Measurements from ENCODE around the gene FRMD5.

Gene FRMD5

DNA sequence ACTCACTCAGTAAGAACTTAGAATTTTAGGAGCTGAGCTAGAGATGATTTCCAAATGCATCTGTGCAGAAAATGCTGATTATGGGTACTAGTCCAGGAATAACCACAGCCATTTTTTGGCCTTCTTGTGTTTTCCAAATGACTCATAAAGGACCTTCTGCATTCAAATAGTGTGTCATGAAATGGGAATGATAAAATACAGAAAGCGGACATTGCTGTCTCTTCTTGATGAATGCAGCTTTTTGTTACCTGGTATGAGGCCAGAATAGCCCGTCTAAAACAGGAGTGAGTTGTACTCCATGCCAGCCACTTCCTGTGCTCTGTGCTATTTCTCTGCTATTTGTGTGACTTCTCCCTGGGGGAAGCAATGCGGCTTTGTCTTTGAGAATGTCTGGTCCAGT, 20.5 kb upstream of the FRMD5 start:
- H3K4me2 ChIP-seq = no peak overlapping the region
- no peak overlapping the region for H3K4me3 ChIP-seq (IDR thresholded peaks at IDR 0.05; ENCODE audit: insufficient read depth, low read depth, low read length)
- H3K27ac ChIP-seq = no peak overlapping the region
- no peaks in the 10 kb centered on the region for H3K27me3 ChIP-seq (ENCODE audit: insufficient read depth, low read depth)
- no peaks in the 10 kb centered on the region for H3K79me2 ChIP-seq (ENCODE audit: insufficient read depth, low read depth)
- no peaks in the 10 kb centered on the region for H4K20me1 ChIP-seq (ENCODE audit: insufficient read depth)
- H3K36me3 ChIP-seq (ENCODE audit: insufficient read depth) = no peaks in the 10 kb centered on the region
- no peak overlapping the region for H3K9ac ChIP-seq
- H3K4me1 ChIP-seq (ENCODE audit: low read depth, poor library complexity, severe bottlenecking) = no peaks in the 10 kb centered on the region
- TF ChIP-seq, protein P1, sequence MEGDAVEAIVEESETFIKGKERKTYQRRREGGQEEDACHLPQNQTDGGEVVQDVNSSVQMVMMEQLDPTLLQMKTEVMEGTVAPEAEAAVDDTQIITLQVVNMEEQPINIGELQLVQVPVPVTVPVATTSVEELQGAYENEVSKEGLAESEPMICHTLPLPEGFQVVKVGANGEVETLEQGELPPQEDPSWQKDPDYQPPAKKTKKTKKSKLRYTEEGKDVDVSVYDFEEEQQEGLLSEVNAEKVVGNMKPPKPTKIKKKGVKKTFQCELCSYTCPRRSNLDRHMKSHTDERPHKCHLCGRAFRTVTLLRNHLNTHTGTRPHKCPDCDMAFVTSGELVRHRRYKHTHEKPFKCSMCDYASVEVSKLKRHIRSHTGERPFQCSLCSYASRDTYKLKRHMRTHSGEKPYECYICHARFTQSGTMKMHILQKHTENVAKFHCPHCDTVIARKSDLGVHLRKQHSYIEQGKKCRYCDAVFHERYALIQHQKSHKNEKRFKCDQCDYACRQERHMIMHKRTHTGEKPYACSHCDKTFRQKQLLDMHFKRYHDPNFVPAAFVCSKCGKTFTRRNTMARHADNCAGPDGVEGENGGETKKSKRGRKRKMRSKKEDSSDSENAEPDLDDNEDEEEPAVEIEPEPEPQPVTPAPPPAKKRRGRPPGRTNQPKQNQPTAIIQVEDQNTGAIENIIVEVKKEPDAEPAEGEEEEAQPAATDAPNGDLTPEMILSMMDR (conservative IDR thresholded peaks at IDR 0.05; ENCODE audit: low read depth, low read length) = no peak
- H2AFZ ChIP-seq (ENCODE audit: low read depth) = no peak overlapping the region

DNA sequence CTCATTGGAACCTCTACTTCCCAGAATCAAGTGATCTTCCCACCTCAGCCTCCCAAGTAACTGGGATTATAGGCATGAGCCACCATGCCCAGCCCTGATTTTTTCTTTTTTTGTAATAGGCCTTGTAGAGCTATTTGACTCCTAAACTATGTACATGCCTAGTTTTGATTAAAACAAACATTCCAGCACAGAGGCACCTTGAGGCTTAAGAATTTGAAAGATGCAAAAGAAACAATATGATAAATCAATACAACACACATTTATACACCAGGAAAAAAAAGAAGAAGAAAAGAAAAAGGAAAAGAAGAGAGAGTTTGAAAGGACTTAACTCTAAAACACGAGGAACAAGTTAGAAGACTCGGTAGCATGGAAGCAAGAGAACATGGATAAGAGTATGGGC, 13.9 kb upstream of the FRMD5 start:
- TF ChIP-seq, protein P1 (conservative IDR thresholded peaks at IDR 0.05; ENCODE audit: low read depth, low read length) = no peak
- Histone ChIP-seq H3K4me1 (ENCODE audit: low read depth, poor library complexity, severe bottlenecking) (no peaks in the 10 kb centered on the region), H4K20me1 (ENCODE audit: insufficient read depth) (no peaks in the 10 kb centered on the region), H3K79me2 (ENCODE audit: insufficient read depth, low read depth) (no peaks in the 10 kb centered on the region), H2AFZ (ENCODE audit: low read depth) (no peak overlapping the region), H3K27me3 (ENCODE audit: insufficient read depth, low read depth) (no peaks in the 10 kb centered on the region), H3K4me2 (no peak overlapping the region), H3K9ac (no peak overlapping the region), H3K4me3 (IDR thresholded peaks at IDR 0.05; ENCODE audit: insufficient read depth, low read depth, low read length) (no peak overlapping the region), H3K27ac (no peak overlapping the region), H3K36me3 (ENCODE audit: insufficient read depth) (no peaks in the 10 kb centered on the region)

DNA sequence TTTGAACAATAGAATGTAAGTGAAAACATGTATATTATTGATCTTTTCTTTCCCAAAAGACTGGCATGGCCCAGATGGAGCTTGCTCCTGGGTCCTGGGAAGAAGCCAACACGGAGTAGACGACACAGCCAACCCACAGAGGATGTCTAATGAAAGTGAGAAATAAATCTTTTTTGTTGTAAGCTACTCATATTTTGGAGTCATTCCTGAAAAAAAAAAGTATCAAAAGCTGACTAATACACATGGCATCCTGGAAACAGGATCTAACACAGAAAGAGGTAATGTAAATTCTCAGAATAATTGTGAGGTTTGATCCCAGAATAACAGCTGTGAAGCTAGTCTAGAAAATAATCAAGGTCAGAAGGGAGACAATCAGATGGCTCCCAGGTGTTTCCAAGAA, 12.6 kb upstream of the FRMD5 start:
- Histone ChIP-seq H3K4me2 (no peak overlapping the region), H3K4me3 (IDR thresholded peaks at IDR 0.05; ENCODE audit: insufficient read depth, low read depth, low read length) (no peak overlapping the region), H3K36me3 (ENCODE audit: insufficient read depth) (no peaks in the 10 kb centered on the region), H4K20me1 (ENCODE audit: insufficient read depth) (no peaks in the 10 kb centered on the region), H3K27ac (no peak overlapping the region), H3K27me3 (ENCODE audit: insufficient read depth, low read depth) (no peaks in the 10 kb centered on the region), H3K4me1 (ENCODE audit: low read depth, poor library complexity, severe bottlenecking) (no peaks in the 10 kb centered on the region), H3K9ac (no peak overlapping the region), H3K79me2 (ENCODE audit: insufficient read depth, low read depth) (no peaks in the 10 kb centered on the region), H2AFZ (ENCODE audit: low read depth) (no peak overlapping the region)
- TF ChIP-seq, protein P1 (conservative IDR thresholded peaks at IDR 0.05; ENCODE audit: low read depth, low read length) = no peak

DNA sequence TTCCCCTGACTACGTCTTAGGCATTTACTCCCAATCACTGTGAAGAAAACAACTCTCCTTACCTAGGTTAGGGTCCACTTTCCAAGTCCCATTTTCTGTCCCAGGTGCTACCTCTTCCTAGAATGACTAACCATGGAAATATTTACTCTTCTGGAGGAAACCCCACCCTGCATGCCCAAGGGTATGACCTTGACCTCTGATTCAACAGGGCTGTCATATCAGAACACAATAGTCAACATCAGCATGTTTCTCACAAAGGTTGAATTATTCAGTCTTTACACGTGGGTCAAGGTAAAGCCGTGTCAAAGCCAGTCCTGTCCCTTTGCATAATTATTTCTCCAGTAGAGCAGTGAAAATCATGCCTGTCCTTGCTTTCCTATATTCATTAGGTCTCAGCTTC, 4.3 kb upstream of the FRMD5 start:
- Histone ChIP-seq H3K4me2 (no peak overlapping the region), H3K79me2 (ENCODE audit: insufficient read depth, low read depth) (no peaks in the 10 kb centered on the region), H2AFZ (ENCODE audit: low read depth) (no peak overlapping the region), H3K9ac (no peak overlapping the region), H3K4me3 (IDR thresholded peaks at IDR 0.05; ENCODE audit: insufficient read depth, low read depth, low read length) (no peak overlapping the region), H3K4me1 (ENCODE audit: low read depth, poor library complexity, severe bottlenecking) (no peaks in the 10 kb centered on the region), H3K27ac (no peak overlapping the region), H3K36me3 (ENCODE audit: insufficient read depth) (no peaks in the 10 kb centered on the region), H3K27me3 (ENCODE audit: insufficient read depth, low read depth) (no peaks in the 10 kb centered on the region), H4K20me1 (ENCODE audit: insufficient read depth) (no peaks in the 10 kb centered on the region)
- TF ChIP-seq, protein P1 (conservative IDR thresholded peaks at IDR 0.05; ENCODE audit: low read depth, low read length) = no peak
